ENCODE data around the gene PRC1. TPM values are rescaled to one million over a fixed set of nuclear protein-coding genes. Genes with fewer than 3 reads are reported as not detected.

Gene PRC1
- polyA plus RNA-seq, 1 donor from 2014 or later = 18.2 TPM

DNA sequence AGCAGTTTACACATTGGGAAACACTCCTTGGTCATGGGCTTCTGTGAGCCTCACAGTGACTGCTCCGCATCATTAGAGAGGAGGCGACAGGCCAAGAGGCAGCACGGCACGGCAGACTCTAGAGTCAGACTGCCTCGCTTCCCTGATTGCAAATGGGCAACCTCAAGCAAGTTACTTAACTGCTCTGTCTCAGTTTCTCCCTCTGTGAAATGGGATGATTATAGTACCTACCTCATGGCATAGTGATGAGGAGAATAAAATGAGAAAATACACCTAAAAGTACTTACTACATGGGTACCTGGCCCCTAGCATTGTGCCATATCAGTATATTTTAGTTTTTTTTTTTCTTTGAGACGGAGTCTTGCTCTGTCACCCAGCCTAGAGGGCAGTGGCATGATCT lies 43.7 kb downstream of the PRC1 start:
- no peak overlapping the region for H2AFZ ChIP-seq (ENCODE audit: low read depth, low read length)
- no peaks in the 10 kb centered on the region for H3K36me3 ChIP-seq (ENCODE audit: insufficient read depth, low read length)
- H3K4me3 ChIP-seq (ENCODE audit: low read length) = no peak overlapping the region
- no peak overlapping the region for H3K4me2 ChIP-seq (ENCODE audit: low read length)
- no peaks in the 10 kb centered on the region for H3F3A ChIP-seq (ENCODE audit: insufficient read depth, low read length, poor library complexity, severe bottlenecking)
- no peak overlapping the region for H3K27ac ChIP-seq (ENCODE audit: low read length)
- no peak overlapping the region for H3K9ac ChIP-seq (ENCODE audit: low read length)
- H3K9me3 ChIP-seq (ENCODE audit: low read length) = no peaks in the 10 kb centered on the region
- TF ChIP-seq MXI1 (conservative IDR thresholded peaks at IDR 0.05; ENCODE audit: poor library complexity, severe bottlenecking) (no peak), EP300 (conservative IDR thresholded peaks at IDR 0.05; ENCODE audit: poor library complexity, severe bottlenecking) (no peak), RAD21 (conservative IDR thresholded peaks at IDR 0.05) (no peak), SMC3 (conservative IDR thresholded peaks at IDR 0.05; ENCODE audit: poor library complexity) (no peak), TAF1 (IDR thresholded peaks at IDR 0.05; ENCODE audit: low read depth) (no peak), EZH2 (IDR thresholded peaks at IDR 0.05; ENCODE audit: borderline replicate concordance, insufficient read depth, low read length, poor library complexity, severe bottlenecking) (no peak), POLR2AphosphoS5 (IDR thresholded peaks at IDR 0.05) (no peak)
- TF ChIP-seq, protein P1, sequence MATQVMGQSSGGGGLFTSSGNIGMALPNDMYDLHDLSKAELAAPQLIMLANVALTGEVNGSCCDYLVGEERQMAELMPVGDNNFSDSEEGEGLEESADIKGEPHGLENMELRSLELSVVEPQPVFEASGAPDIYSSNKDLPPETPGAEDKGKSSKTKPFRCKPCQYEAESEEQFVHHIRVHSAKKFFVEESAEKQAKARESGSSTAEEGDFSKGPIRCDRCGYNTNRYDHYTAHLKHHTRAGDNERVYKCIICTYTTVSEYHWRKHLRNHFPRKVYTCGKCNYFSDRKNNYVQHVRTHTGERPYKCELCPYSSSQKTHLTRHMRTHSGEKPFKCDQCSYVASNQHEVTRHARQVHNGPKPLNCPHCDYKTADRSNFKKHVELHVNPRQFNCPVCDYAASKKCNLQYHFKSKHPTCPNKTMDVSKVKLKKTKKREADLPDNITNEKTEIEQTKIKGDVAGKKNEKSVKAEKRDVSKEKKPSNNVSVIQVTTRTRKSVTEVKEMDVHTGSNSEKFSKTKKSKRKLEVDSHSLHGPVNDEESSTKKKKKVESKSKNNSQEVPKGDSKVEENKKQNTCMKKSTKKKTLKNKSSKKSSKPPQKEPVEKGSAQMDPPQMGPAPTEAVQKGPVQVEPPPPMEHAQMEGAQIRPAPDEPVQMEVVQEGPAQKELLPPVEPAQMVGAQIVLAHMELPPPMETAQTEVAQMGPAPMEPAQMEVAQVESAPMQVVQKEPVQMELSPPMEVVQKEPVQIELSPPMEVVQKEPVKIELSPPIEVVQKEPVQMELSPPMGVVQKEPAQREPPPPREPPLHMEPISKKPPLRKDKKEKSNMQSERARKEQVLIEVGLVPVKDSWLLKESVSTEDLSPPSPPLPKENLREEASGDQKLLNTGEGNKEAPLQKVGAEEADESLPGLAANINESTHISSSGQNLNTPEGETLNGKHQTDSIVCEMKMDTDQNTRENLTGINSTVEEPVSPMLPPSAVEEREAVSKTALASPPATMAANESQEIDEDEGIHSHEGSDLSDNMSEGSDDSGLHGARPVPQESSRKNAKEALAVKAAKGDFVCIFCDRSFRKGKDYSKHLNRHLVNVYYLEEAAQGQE (IDR thresholded peaks at IDR 0.05; ENCODE audit: borderline replicate concordance) = no peak
- TF ChIP-seq, protein P2, sequence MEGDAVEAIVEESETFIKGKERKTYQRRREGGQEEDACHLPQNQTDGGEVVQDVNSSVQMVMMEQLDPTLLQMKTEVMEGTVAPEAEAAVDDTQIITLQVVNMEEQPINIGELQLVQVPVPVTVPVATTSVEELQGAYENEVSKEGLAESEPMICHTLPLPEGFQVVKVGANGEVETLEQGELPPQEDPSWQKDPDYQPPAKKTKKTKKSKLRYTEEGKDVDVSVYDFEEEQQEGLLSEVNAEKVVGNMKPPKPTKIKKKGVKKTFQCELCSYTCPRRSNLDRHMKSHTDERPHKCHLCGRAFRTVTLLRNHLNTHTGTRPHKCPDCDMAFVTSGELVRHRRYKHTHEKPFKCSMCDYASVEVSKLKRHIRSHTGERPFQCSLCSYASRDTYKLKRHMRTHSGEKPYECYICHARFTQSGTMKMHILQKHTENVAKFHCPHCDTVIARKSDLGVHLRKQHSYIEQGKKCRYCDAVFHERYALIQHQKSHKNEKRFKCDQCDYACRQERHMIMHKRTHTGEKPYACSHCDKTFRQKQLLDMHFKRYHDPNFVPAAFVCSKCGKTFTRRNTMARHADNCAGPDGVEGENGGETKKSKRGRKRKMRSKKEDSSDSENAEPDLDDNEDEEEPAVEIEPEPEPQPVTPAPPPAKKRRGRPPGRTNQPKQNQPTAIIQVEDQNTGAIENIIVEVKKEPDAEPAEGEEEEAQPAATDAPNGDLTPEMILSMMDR (IDR thresholded peaks at IDR 0.05; ENCODE audit: poor library complexity, severe bottlenecking) = no peak
- H3K79me2 ChIP-seq (replicated peaks; ENCODE audit: insufficient read depth, low read length) = no peaks in the 10 kb centered on the region
- no peaks in the 10 kb centered on the region for H3K9me2 ChIP-seq (ENCODE audit: insufficient read depth, low read length)
- no peaks in the 10 kb centered on the region for H4K20me1 ChIP-seq (ENCODE audit: insufficient read depth)
- peaks cover 1% of the 10 kb centered on the region for H3K27me3 ChIP-seq (ENCODE audit: insufficient read depth, low read depth, low read length)

GRCh38 chr15:90949979-90950675 lies 44.2 kb downstream of the PRC1 start:
- Histone ChIP-seq H3K9me2 (ENCODE audit: insufficient read depth, low read length) (no peaks in the 10 kb centered on the region), H3K36me3 (ENCODE audit: insufficient read depth, low read length) (no peaks in the 10 kb centered on the region)

More at GRCh38 chr15:90949979-90950675, 44.2 kb downstream of the PRC1 start:
- Histone ChIP-seq H3K27me3 (ENCODE audit: insufficient read depth, low read depth, low read length) (no peaks in the 10 kb centered on the region), H3K4me3 (ENCODE audit: low read length) (no peak overlapping the region), H2AFZ (ENCODE audit: low read depth, low read length) (no peak overlapping the region), H4K20me1 (ENCODE audit: insufficient read depth) (no peaks in the 10 kb centered on the region), H3K79me2 (replicated peaks; ENCODE audit: insufficient read depth, low read length) (no peaks in the 10 kb centered on the region), H3K4me2 (ENCODE audit: low read length) (no peak overlapping the region), H3K27ac (ENCODE audit: low read length) (no peak overlapping the region), H3F3A (ENCODE audit: insufficient read depth, low read length, poor library complexity, severe bottlenecking) (no peaks in the 10 kb centered on the region), H3K9ac (ENCODE audit: low read length) (no peak overlapping the region), H3K9me3 (ENCODE audit: low read length) (no peaks in the 10 kb centered on the region)
- TF ChIP-seq SMC3 (conservative IDR thresholded peaks at IDR 0.05; ENCODE audit: poor library complexity) = no peak
- no peak for TF ChIP-seq POLR2AphosphoS5 (IDR thresholded peaks at IDR 0.05)
- TF ChIP-seq MXI1 (conservative IDR thresholded peaks at IDR 0.05; ENCODE audit: poor library complexity, severe bottlenecking) = no peak
- no peak for TF ChIP-seq TAF1 (IDR thresholded peaks at IDR 0.05; ENCODE audit: low read depth)
- TF ChIP-seq, protein P1 (IDR thresholded peaks at IDR 0.05; ENCODE audit: borderline replicate concordance) = no peak
- no peak for TF ChIP-seq EZH2 (IDR thresholded peaks at IDR 0.05; ENCODE audit: borderline replicate concordance, insufficient read depth, low read length, poor library complexity, severe bottlenecking)
- TF ChIP-seq RAD21 (conservative IDR thresholded peaks at IDR 0.05) = no peak
- TF ChIP-seq, protein P2 (IDR thresholded peaks at IDR 0.05; ENCODE audit: poor library complexity, severe bottlenecking) = no peak
- no peak for TF ChIP-seq EP300 (conservative IDR thresholded peaks at IDR 0.05; ENCODE audit: poor library complexity, severe bottlenecking)

All from neural cell (in vitro differentiated cells).